Ishikawa (cell line): ENCODE measurements around the gene VPS11.

Source experiments
- CEBPB ChIP-seq: IDR thresholded peaks from 2 replicates; pipeline ENCODE4 v1.6.1; 2012
- EP300 ChIP-seq: IDR thresholded peaks from 2 replicates; pipeline ENCODE4 v1.6.1; 2012; ENCODE audit warnings: borderline replicate concordance
- FOXM1 ChIP-seq: IDR thresholded peaks from 2 replicates; pipeline ENCODE4 v1.6.1; 2012; ENCODE audit warnings: low read depth, borderline replicate concordance
- TAF1 ChIP-seq: IDR thresholded peaks from 2 replicates; pipeline ENCODE4 v1.6.1; 2012; ENCODE audit warnings: low read depth, mild to moderate bottlenecking
- TCF12 ChIP-seq: IDR thresholded peaks from 2 replicates; pipeline ENCODE4 v1.6.1; 2012; ENCODE audit warnings: low read depth
- TEAD4 ChIP-seq: IDR thresholded peaks from 2 replicates; pipeline ENCODE4 v1.6.1; 2012
- YY1 ChIP-seq: IDR thresholded peaks from 2 replicates; pipeline ENCODE4 v1.6.1; 2012; ENCODE audit warnings: low read depth
- ZBTB7A ChIP-seq: IDR thresholded peaks from 2 replicates; pipeline ENCODE4 v1.6.1; 2012; ENCODE audit warnings: low read depth
- TF ChIP-seq, protein P1 (sequence below): IDR thresholded peaks from 2 replicates; pipeline ENCODE4 v1.6.1; 2012; ENCODE audit warnings: low read depth, mild to moderate bottlenecking

DNA sequence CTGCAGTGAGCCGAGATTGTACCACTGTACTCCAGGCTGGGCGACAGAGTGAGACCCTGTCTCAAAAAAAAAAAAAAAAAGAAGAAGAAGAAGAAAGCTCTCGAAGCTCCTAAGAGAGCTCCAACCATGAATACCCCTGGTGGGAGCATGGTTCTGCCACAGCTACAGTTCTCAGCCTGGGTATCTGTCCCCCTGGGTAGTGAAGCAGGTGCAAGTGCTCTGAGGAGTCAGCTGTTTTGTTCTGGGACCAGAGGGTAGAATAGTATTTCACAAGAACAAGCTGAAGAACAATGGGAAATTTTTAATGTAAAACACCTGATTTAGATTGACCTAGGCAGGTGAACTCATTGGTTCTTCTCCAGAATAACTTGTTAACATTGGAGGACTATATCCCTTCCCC lies 6.4 kb upstream of the VPS11 start:
- no peak for TF ChIP-seq CEBPB
- no peak for TF ChIP-seq FOXM1
- TF ChIP-seq EP300: no peak
- no peak for TF ChIP-seq TCF12
- TF ChIP-seq TEAD4: no peak
- no peak for TF ChIP-seq TAF1
- no peak for TF ChIP-seq YY1
- TF ChIP-seq, protein P1, sequence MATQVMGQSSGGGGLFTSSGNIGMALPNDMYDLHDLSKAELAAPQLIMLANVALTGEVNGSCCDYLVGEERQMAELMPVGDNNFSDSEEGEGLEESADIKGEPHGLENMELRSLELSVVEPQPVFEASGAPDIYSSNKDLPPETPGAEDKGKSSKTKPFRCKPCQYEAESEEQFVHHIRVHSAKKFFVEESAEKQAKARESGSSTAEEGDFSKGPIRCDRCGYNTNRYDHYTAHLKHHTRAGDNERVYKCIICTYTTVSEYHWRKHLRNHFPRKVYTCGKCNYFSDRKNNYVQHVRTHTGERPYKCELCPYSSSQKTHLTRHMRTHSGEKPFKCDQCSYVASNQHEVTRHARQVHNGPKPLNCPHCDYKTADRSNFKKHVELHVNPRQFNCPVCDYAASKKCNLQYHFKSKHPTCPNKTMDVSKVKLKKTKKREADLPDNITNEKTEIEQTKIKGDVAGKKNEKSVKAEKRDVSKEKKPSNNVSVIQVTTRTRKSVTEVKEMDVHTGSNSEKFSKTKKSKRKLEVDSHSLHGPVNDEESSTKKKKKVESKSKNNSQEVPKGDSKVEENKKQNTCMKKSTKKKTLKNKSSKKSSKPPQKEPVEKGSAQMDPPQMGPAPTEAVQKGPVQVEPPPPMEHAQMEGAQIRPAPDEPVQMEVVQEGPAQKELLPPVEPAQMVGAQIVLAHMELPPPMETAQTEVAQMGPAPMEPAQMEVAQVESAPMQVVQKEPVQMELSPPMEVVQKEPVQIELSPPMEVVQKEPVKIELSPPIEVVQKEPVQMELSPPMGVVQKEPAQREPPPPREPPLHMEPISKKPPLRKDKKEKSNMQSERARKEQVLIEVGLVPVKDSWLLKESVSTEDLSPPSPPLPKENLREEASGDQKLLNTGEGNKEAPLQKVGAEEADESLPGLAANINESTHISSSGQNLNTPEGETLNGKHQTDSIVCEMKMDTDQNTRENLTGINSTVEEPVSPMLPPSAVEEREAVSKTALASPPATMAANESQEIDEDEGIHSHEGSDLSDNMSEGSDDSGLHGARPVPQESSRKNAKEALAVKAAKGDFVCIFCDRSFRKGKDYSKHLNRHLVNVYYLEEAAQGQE: no peak
- TF ChIP-seq ZBTB7A: no peak
